Measurements from ENCODE around the gene KCTD15. TPM values are rescaled to one million over a fixed set of nuclear protein-coding genes. Genes with fewer than 3 reads are reported as not detected.

Gene KCTD15
- polyA plus RNA-seq, 3 donors: 1.6 to 43.2 (median 2.1) TPM

DNA sequence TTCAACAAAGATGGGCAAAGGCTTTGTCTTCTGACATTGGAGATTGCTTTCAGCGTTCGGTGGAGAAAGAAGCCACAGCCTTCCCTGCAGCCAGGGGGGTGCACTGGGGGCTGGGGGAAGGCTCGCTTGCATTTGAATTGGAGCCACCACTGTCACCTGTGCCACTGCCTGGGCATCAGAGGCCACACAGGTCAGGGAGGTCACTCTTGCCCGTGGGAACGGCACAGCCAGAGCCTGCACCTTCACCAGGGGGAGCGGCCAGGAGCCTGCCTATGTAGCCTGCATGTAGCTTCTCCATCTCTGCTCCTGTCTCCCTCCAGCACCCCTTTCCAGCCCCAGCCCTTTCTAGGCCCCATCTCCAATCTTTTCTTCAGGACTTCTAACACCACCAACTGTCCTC, 43.7 kb upstream of the KCTD15 start:
- no peak overlapping the region for H3K9ac ChIP-seq (ENCODE audit: insufficient read depth, low read length, poor library complexity, severe bottlenecking)
- DNase-seq: no peak
- TF ChIP-seq, protein P1, sequence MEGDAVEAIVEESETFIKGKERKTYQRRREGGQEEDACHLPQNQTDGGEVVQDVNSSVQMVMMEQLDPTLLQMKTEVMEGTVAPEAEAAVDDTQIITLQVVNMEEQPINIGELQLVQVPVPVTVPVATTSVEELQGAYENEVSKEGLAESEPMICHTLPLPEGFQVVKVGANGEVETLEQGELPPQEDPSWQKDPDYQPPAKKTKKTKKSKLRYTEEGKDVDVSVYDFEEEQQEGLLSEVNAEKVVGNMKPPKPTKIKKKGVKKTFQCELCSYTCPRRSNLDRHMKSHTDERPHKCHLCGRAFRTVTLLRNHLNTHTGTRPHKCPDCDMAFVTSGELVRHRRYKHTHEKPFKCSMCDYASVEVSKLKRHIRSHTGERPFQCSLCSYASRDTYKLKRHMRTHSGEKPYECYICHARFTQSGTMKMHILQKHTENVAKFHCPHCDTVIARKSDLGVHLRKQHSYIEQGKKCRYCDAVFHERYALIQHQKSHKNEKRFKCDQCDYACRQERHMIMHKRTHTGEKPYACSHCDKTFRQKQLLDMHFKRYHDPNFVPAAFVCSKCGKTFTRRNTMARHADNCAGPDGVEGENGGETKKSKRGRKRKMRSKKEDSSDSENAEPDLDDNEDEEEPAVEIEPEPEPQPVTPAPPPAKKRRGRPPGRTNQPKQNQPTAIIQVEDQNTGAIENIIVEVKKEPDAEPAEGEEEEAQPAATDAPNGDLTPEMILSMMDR (IDR thresholded peaks at IDR 0.05): no peak
- Mint-ChIP-seq H3K36me3 (no peaks in the 10 kb centered on the region), H3K4me3 (no peak overlapping the region), H3K27me3 (ENCODE audit: low read depth in 3 of 3) (peaks cover 1 to 9% (median 3%) of the 10 kb centered on the region in 3 donors), H3K27ac (no peak overlapping the region), H3K9me3 (no peaks in the 10 kb centered on the region), H3K4me1 (no peaks in the 10 kb centered on the region)
- WGBS (ENCODE audit: insufficient coverage): 92% methylated on average over 5 of the region's 6 CpGs
- H3K4me1 ChIP-seq (ENCODE audit: control insufficient read depth in 1 of 2, insufficient read depth in 2 of 2, low read length in 2 of 2): no peaks in the 10 kb centered on the region
- intact Hi-C loops (cut with micrococcal nuclease): no loop called here
- no peaks in the 10 kb centered on the region for H4K20me1 ChIP-seq (ENCODE audit: insufficient read depth, low read length)
- H3K79me2 ChIP-seq (ENCODE audit: insufficient read depth, low read length): no peaks in the 10 kb centered on the region
- H3K4me2 ChIP-seq (replicated peaks; ENCODE audit: extremely low read depth, low read length, poor library complexity, severe bottlenecking): no peak overlapping the region
- H2AFZ ChIP-seq (ENCODE audit: insufficient read depth, low read depth, low read length, poor library complexity, severe bottlenecking): no peak overlapping the region
- H3K36me3 ChIP-seq (replicated peaks in 1 of 2; ENCODE audit: control insufficient read depth in 1 of 2, insufficient read depth in 2 of 2, low read length in 2 of 2): no peaks in the 10 kb centered on the region
- H3K27ac ChIP-seq (ENCODE audit: low read depth in 1 of 2, low read length in 2 of 2): no peak overlapping the region
- no peak overlapping the region for H3K4me3 ChIP-seq (replicated peaks in 1 of 3; ENCODE audit: low read depth in 2 of 3, low read length in 3 of 3)
- no peaks in the 10 kb centered on the region for H3K27me3 ChIP-seq (ENCODE audit: control insufficient read depth in 2 of 2, insufficient read depth in 2 of 2, low read length in 2 of 2)
- no peaks in the 10 kb centered on the region for H3K9me3 ChIP-seq (replicated peaks in 1 of 2; ENCODE audit: control insufficient read depth in 1 of 2, insufficient read depth in 1 of 2, low read length in 2 of 2)

DNA sequence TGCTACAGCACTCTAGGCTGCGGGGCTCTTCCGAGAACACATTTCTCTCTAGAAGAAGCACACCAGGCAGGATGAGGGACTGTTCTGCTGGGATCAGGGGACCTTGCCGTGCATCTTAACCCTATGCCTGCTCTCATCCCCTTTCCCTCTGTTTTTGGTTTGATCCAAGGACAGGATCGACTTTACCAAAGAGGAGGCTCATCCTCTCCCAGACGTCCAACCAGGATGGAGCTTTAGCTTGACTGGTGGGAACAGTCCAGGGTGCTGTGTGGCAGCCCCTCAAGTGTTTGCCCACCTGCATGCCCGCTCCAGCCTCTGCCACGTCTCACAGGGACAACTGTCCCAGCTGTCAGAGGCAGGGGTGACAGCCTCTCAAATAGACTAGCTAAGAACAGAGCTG, 42.3 kb upstream of the KCTD15 start:
- Mint-ChIP-seq H3K27ac (no peak overlapping the region), H3K4me3 (no peak overlapping the region), H3K27me3 (ENCODE audit: low read depth in 3 of 3) (peaks cover 2 to 11% (median 4%) of the 10 kb centered on the region in 3 donors), H3K9me3 (no peaks in the 10 kb centered on the region), H3K36me3 (no peaks in the 10 kb centered on the region), H3K4me1 (no peaks in the 10 kb centered on the region)
- Histone ChIP-seq H4K20me1 (ENCODE audit: insufficient read depth, low read length) (no peaks in the 10 kb centered on the region), H3K4me1 (ENCODE audit: control insufficient read depth in 1 of 2, insufficient read depth in 2 of 2, low read length in 2 of 2) (no peaks in the 10 kb centered on the region), H3K4me2 (replicated peaks; ENCODE audit: extremely low read depth, low read length, poor library complexity, severe bottlenecking) (no peak overlapping the region), H3K27ac (ENCODE audit: low read depth in 1 of 2, low read length in 2 of 2) (no peak overlapping the region), H3K36me3 (replicated peaks in 1 of 2; ENCODE audit: control insufficient read depth in 1 of 2, insufficient read depth in 2 of 2, low read length in 2 of 2) (no peaks in the 10 kb centered on the region), H2AFZ (ENCODE audit: insufficient read depth, low read depth, low read length, poor library complexity, severe bottlenecking) (no peak overlapping the region), H3K9me3 (replicated peaks in 1 of 2; ENCODE audit: control insufficient read depth in 1 of 2, insufficient read depth in 1 of 2, low read length in 2 of 2) (no peaks in the 10 kb centered on the region), H3K79me2 (ENCODE audit: insufficient read depth, low read length) (no peaks in the 10 kb centered on the region), H3K4me3 (replicated peaks in 1 of 3; ENCODE audit: low read depth in 2 of 3, low read length in 3 of 3) (no peak overlapping the region), H3K27me3 (ENCODE audit: control insufficient read depth in 2 of 2, insufficient read depth in 2 of 2, low read length in 2 of 2) (no peaks in the 10 kb centered on the region), H3K9ac (ENCODE audit: insufficient read depth, low read length, poor library complexity, severe bottlenecking) (no peak overlapping the region)
- intact Hi-C loops (cut with micrococcal nuclease): no loop called here
- 97% methylated on average over 7 of the region's 7 CpGs for WGBS (ENCODE audit: insufficient coverage)
- no peak for DNase-seq
- TF ChIP-seq, protein P1 (IDR thresholded peaks at IDR 0.05): no peak
